H1 (cell line): ENCODE results near the gene GPR39. TPM values are rescaled to one million over a fixed set of nuclear protein-coding genes. Genes with fewer than 3 reads are reported as not detected.

Source experiments
- CTCF ChIA-PET: fragments of 300-600 bp; sonication (Branson Sonifier 250); formaldehyde crosslinking; loops from one replicate; lab custom pipeline; 2021; ENCODE audit not compliant: partially characterized antibody; lab: Charles Lee
- POLR2A ChIA-PET: fragments of 300-600 bp; sonication (Branson Sonifier 250); formaldehyde crosslinking; loops from one replicate; lab custom pipeline; 2021; ENCODE audit warnings: inconsistent platforms; ENCODE audit not compliant: partially characterized antibody; lab: Charles Lee
- DNase-seq, 2 experiments: peaks; one replicate each; pipeline versions ENCODE4 v3.0.0 to v3.0.0-alpha.2; 2010 to 2022; ENCODE audit warnings: low spot score in 2 of 2, low read depth in 1 of 2, mixed read lengths in 1 of 2
- FAIRE-seq: peaks from 2 replicates; lab custom pipeline; 2011; peaks lifted over from hg19 to GRCh38; lab: Jason Lieb, UNC
- H2AFZ ChIP-seq: 2 replicates; pipeline ENCODE4 v1.8.1; 2012; ENCODE audit warnings: low read length, inconsistent platforms
- H2AK5ac ChIP-seq: 2 replicates; pipeline ENCODE4 v1.6.1; 2013; ENCODE audit warnings: low read depth, low read length
- H2BK120ac ChIP-seq: replicated peaks from 2 replicates; pipeline ENCODE3; 2013; ENCODE audit warnings: low read depth, low read length, inconsistent platforms
- H2BK12ac ChIP-seq: 2 replicates; pipeline ENCODE4 v1.6.1; 2013; ENCODE audit warnings: low read depth, low read length
- H2BK15ac ChIP-seq: 2 replicates; pipeline ENCODE4 v1.6.1; 2013; ENCODE audit warnings: low read length
- H2BK20ac ChIP-seq: 2 replicates; pipeline ENCODE4 v1.6.1; 2013; ENCODE audit warnings: low read length
- H2BK5ac ChIP-seq: 2 replicates; pipeline ENCODE4 v1.6.1; 2013; ENCODE audit warnings: low read depth, low read length
- H3K14ac ChIP-seq: 2 replicates; pipeline ENCODE4 v1.6.1; 2013; ENCODE audit warnings: inconsistent platforms; ENCODE audit not compliant: insufficient read length
- H3K18ac ChIP-seq: 2 replicates; pipeline ENCODE4 v1.6.1; 2013; ENCODE audit warnings: low read length; ENCODE audit errors: extremely low read depth
- H3K23ac ChIP-seq: 2 replicates; pipeline ENCODE4 v1.6.1; 2013; ENCODE audit warnings: inconsistent platforms; ENCODE audit not compliant: insufficient read length
- H3K23me2 ChIP-seq: 2 replicates; pipeline ENCODE4 v1.6.1; 2013; ENCODE audit warnings: low read depth, low read length
- H3K27ac ChIP-seq: 2 replicates; pipeline ENCODE4 v1.6.1; 2011; ENCODE audit warnings: low read depth, low read length, inconsistent platforms
- H3K27me3 ChIP-seq, 4 experiments: replicated peaks in 1 of 4; 1 replicate in 1 of 4; 2 replicates in 3 of 4; pipeline versions ENCODE4 v1.6.1 to v1.8.1; 2011 to 2013; ENCODE audit warnings: low read length in 3 of 4, mild to moderate bottlenecking in 3 of 4, inconsistent platforms in 2 of 4, mixed read lengths in 2 of 4, moderate library complexity in 1 of 4; ENCODE audit not compliant: control insufficient read depth in 3 of 4, insufficient read depth in 3 of 4; ENCODE audit errors: extremely low read depth in 1 of 4
- H3K36me3 ChIP-seq, 4 experiments: 2 replicates each; pipeline versions ENCODE4 v1.6.1 to v1.8.1; 2011 to 2013; ENCODE audit warnings: mild to moderate bottlenecking in 4 of 4, low read length in 3 of 4, moderate library complexity in 2 of 4, control low read depth in 1 of 4, inconsistent platforms in 1 of 4; ENCODE audit not compliant: insufficient read depth in 4 of 4, control insufficient read depth in 2 of 4
- H3K4ac ChIP-seq: replicated peaks from 2 replicates; pipeline ENCODE3; 2013; ENCODE audit warnings: low read length, low read depth, mixed read lengths, inconsistent platforms; ENCODE audit not compliant: insufficient read length
- H3K4me1 ChIP-seq, 4 experiments: replicated peaks in 1 of 4; 1 replicate in 1 of 4; 2 replicates in 3 of 4; pipeline versions ENCODE4 v1.6.1 to v1.8.1; 2011 to 2013; ENCODE audit warnings: low read length in 3 of 4, inconsistent platforms in 2 of 4, mixed read lengths in 1 of 4; ENCODE audit not compliant: insufficient read depth in 4 of 4, control insufficient read depth in 3 of 4
- H3K4me2 ChIP-seq, 2 experiments: 2 replicates each; pipeline versions ENCODE4 v1.6.1 to v1.8.1; 2011 to 2013; ENCODE audit warnings: low read depth in 2 of 2, low read length in 2 of 2, control low read depth in 1 of 2, inconsistent platforms in 1 of 2, mild to moderate bottlenecking in 1 of 2; ENCODE audit not compliant: insufficient read depth in 1 of 2
- H3K4me3 ChIP-seq, 4 experiments: fragments of 200-600, 300-600 bp in 1 of 4; sonication (generic), shearing (Covaris generic), sonication (Bioruptor Twin) in 1 of 4; 2 replicates each; pipeline versions ENCODE4 v1.5.1 to v1.8.1; 2011 to 2016; ENCODE audit warnings: low read length in 4 of 4, low read depth in 3 of 4, control low read depth in 2 of 4, inconsistent platforms in 2 of 4, mild to moderate bottlenecking in 2 of 4, mixed read lengths in 1 of 4, moderate library complexity in 1 of 4; ENCODE audit not compliant: insufficient read depth in 2 of 4; ENCODE audit errors: extremely low read depth in 1 of 4
- H3K56ac ChIP-seq: replicated peaks from 2 replicates; pipeline ENCODE3; 2013; ENCODE audit warnings: low read depth, mild to moderate bottlenecking, mixed read lengths, low read length, inconsistent platforms; ENCODE audit not compliant: insufficient read length
- H3K79me1 ChIP-seq: 2 replicates; pipeline ENCODE4 v1.6.1; 2013; ENCODE audit warnings: low read depth, low read length, control low read depth
- H3K79me2 ChIP-seq, 2 experiments: 2 replicates each; pipeline versions ENCODE4 v1.6.1 to v1.8.1; 2012 to 2013; ENCODE audit warnings: low read length in 2 of 2, mild to moderate bottlenecking in 2 of 2, inconsistent platforms in 1 of 2; ENCODE audit not compliant: insufficient read depth in 2 of 2, control insufficient read depth in 1 of 2
- H3K9ac ChIP-seq, 4 experiments: replicated peaks in 1 of 4; 1 replicate in 1 of 4; 2 replicates in 3 of 4; pipeline versions ENCODE4 v1.6.1 to v1.8.1; 2011 to 2013; ENCODE audit warnings: low read depth in 3 of 4, low read length in 3 of 4, control low read depth in 2 of 4, mild to moderate bottlenecking in 2 of 4, moderate library complexity in 2 of 4, inconsistent platforms in 1 of 4; ENCODE audit errors: extremely low read depth in 1 of 4
- H3K9me3 ChIP-seq, 2 experiments: 2 replicates each; pipeline versions ENCODE4 v1.6.1 to v1.8.1; 2012 to 2013; ENCODE audit warnings: mild to moderate bottlenecking in 2 of 2, moderate library complexity in 2 of 2, control low read depth in 1 of 2, inconsistent platforms in 1 of 2, low read depth in 1 of 2, low read length in 1 of 2, mixed read lengths in 1 of 2; ENCODE audit not compliant: insufficient read depth in 2 of 2
- H4K20me1 ChIP-seq, 2 experiments: replicated peaks in 1 of 2; 2 replicates each; pipeline versions ENCODE3 to v1.8.1; 2011 to 2013; ENCODE audit warnings: inconsistent platforms in 2 of 2, low read length in 2 of 2, mild to moderate bottlenecking in 1 of 2; ENCODE audit not compliant: insufficient read depth in 2 of 2, control insufficient read depth in 1 of 2
- H4K5ac ChIP-seq: 2 replicates; pipeline ENCODE4 v1.6.1; 2013; ENCODE audit warnings: low read length, low read depth, mixed read lengths, inconsistent platforms; ENCODE audit not compliant: insufficient read length
- H4K8ac ChIP-seq: 2 replicates; pipeline ENCODE4 v1.8.0; 2013; ENCODE audit warnings: mild to moderate bottlenecking, moderate library complexity, low read length, inconsistent platforms; ENCODE audit not compliant: insufficient read depth; ENCODE audit errors: extremely low read depth
- H4K91ac ChIP-seq: replicated peaks from 2 replicates; pipeline ENCODE3; 2013; ENCODE audit warnings: low read length, mixed read lengths, inconsistent platforms; ENCODE audit not compliant: insufficient read length
- ASH2L ChIP-seq: fragments of 200-600, 300-600 bp; sonication (generic); IDR thresholded peaks from one replicate; pipeline ENCODE4 v1.7.1; 2017; ENCODE audit warnings: low read length
- CEBPB ChIP-seq: IDR thresholded peaks from 2 replicates; pipeline ENCODE4 v1.6.1; 2012; ENCODE audit warnings: low read depth, low read length
- CTBP2 ChIP-seq: IDR thresholded peaks from 2 replicates; pipeline ENCODE4 v1.7.0; 2011; ENCODE audit warnings: borderline replicate concordance, mild to moderate bottlenecking, moderate library complexity, mixed read lengths, low read length; ENCODE audit not compliant: insufficient read depth, insufficient read length
- EGR1 ChIP-seq: IDR thresholded peaks from 2 replicates; pipeline ENCODE4 v1.6.1; 2011; ENCODE audit warnings: low read depth, low read length, borderline replicate concordance
- EZH2 ChIP-seq: fragments of 200-600 bp; sonication (generic); IDR thresholded peaks from 2 replicates; pipeline ENCODE4 v1.7.1; 2012; ENCODE audit warnings: low read depth, mild to moderate bottlenecking, moderate library complexity, low read length, inconsistent platforms; ENCODE audit not compliant: severe bottlenecking
- GTF2F1 ChIP-seq: IDR thresholded peaks from 2 replicates; pipeline ENCODE4 v1.6.1; 2012; ENCODE audit warnings: low read depth, low read length, improper control_type of control experiment, borderline replicate concordance
- POLR2A ChIP-seq, 2 experiments: IDR thresholded peaks; 1 replicate in 1 of 2; 2 replicates in 1 of 2; pipeline ENCODE4 v1.6.1; 2011; ENCODE audit warnings: low read depth in 2 of 2, low read length in 2 of 2, mild to moderate bottlenecking in 2 of 2; ENCODE audit errors: control extremely low read depth in 1 of 2
- RXRA ChIP-seq: IDR thresholded peaks from 2 replicates; pipeline ENCODE4 v1.6.1; 2011; ENCODE audit warnings: low read depth, mild to moderate bottlenecking, low read length, moderate library complexity; ENCODE audit not compliant: insufficient read depth
- SIRT6 ChIP-seq: IDR thresholded peaks from one replicate; pipeline ENCODE4 v1.7.1; 2012; ENCODE audit warnings: low read length, inconsistent platforms
- SP2 ChIP-seq: IDR thresholded peaks from 2 replicates; pipeline ENCODE4 v1.6.1; 2012; ENCODE audit warnings: mild to moderate bottlenecking, low read length, inconsistent platforms
- SUZ12 ChIP-seq: fragments of 200-600 bp; sonication (generic); IDR thresholded peaks from 2 replicates; pipeline ENCODE4 v1.6.1; 2012; ENCODE audit warnings: mild to moderate bottlenecking, inconsistent platforms, low read length, moderate library complexity, mixed read lengths
- TAF1 ChIP-seq: IDR thresholded peaks from 2 replicates; pipeline ENCODE4 v1.6.1; 2011; ENCODE audit warnings: mild to moderate bottlenecking, low read depth, low read length
- TAF7 ChIP-seq: optimal IDR thresholded peaks from 2 replicates; pipeline ENCODE3; 2011; ENCODE audit warnings: low read depth, mild to moderate bottlenecking, inconsistent platforms, low read length, moderate library complexity, borderline replicate concordance
- TEAD4 ChIP-seq: IDR thresholded peaks from 2 replicates; pipeline ENCODE4 v1.6.1; 2012; ENCODE audit warnings: low read depth, low read length, inconsistent platforms, mixed read lengths
- WGBS, 2 experiments: shearing (Covaris generic) in 1 of 2; methylation state at CpG; one replicate each; pipeline versions ENCODE4 v1.1.6 to v1.1.7; 2013 to 2015; ENCODE audit warnings: low lambda C conversion rate in 2 of 2, mixed read lengths in 2 of 2, inconsistent platforms in 1 of 2, low coverage in 1 of 2, missing lambda C conversion rate in 1 of 2; ENCODE audit not compliant: insufficient replicate concordance in 2 of 2, insufficient coverage in 1 of 2, insufficient read length in 1 of 2; ENCODE audit errors: extremely low coverage in 1 of 2, missing lambda C conversion rate in 1 of 2; 5-methylcytosine and 5-hydroxymethylcytosine counted together
- polyA plus RNA-seq, 7 experiments: library from polyadenylated mRNA; depleted of rRNA in 3 of 7; stranded (reverse) in 5 of 7; unstranded in 2 of 7; fragments of >200 nt in 5 of 7; fragments of 200-250 nt in 2 of 7; gene quantifications; 1 replicate in 5 of 7; 2 replicates in 1 of 7; 4 replicates in 1 of 7; pipeline versions ENCODE4 v1.2.1 to v1.2.3, GENCODE V29; 2011 to 2013; ENCODE audit warnings: missing spikeins in 2 of 7, mixed read lengths in 2 of 7
- total RNA-seq: library from RNA; stranded (reverse); fragmentation: NEBNext Ultra II Directional; extraction: Animal tissue kit (Norgen Biotek cat#: 25700); gene quantifications from 2 replicates; pipeline ENCODE4 v1.2.1, GENCODE V29; 2021
- TF ChIP-seq, protein P1 (sequence below): IDR thresholded peaks from 2 replicates; pipeline ENCODE4 v1.6.1; 2012; ENCODE audit warnings: inconsistent platforms

Gene GPR39
- total and polyA plus RNA-seq, 2 of the 8 experiments (the other 6 are each of a cell fraction or from before 2014, with no cell fraction given): 0.63 to 2.7 TPM

DNA sequence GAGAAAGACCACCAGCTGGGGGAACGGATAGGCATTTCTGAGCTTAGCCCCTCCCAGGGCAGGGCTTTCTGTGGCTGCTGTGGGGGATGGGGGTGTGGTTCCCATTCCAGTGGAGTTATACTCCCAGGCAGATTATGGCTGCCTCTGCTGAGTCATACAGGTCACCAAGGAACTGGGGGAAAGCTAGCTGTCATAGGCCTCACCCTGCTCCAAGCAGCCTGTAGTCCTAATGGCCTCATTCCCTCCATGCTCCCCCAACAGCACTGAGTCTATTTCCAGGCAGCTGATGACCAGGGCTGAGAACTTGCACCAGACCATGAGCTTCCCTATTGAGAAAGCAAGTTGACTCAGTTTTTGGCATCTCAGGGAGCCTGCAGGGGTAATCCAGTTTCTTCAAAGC, 87.1 kb downstream of the GPR39 start:
- no peak for FAIRE-seq
- CTCF ChIA-PET: interaction anchor here (1.3 kb wide), 1 partner anchor 44 kb away, joined by 3 read pairs; no protein-coding TSS in a partner anchor
- TF ChIP-seq TAF7 (no peak), EGR1 (no peak), RXRA (no peak), TEAD4 (no peak), TAF1 (no peak), CEBPB (no peak), SUZ12 (no peak), POLR2A (IDR thresholded peaks at IDR 0.05; ENCODE audit: control extremely low read depth in 1 of 2, low read depth in 2 of 2, low read length in 2 of 2) (no peak), ASH2L (no peak), SIRT6 (no peak), GTF2F1 (no peak), SP2 (no peak), EZH2 (no peak), CTBP2 (no peak)
- TF ChIP-seq, protein P1, sequence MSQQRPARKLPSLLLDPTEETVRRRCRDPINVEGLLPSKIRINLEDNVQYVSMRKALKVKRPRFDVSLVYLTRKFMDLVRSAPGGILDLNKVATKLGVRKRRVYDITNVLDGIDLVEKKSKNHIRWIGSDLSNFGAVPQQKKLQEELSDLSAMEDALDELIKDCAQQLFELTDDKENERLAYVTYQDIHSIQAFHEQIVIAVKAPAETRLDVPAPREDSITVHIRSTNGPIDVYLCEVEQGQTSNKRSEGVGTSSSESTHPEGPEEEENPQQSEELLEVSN: no peak

More for the DNA sequence above, 87.1 kb downstream of the GPR39 start:
- Histone ChIP-seq H3K79me1 (no peaks in the 10 kb centered on the region), H2BK120ac (no peak overlapping the region), H3K4ac (no peak overlapping the region), H3K9ac (no peak overlapping the region), H4K20me1 (no peaks in the 10 kb centered on the region), H3K9me3 (peaks cover 11 to 13% of the 10 kb centered on the region in 2 experiments; a peak in 3 of 4 replicates), H3K4me3 (no peak overlapping the region), H3K23me2 (no peaks in the 10 kb centered on the region), H4K8ac (no peak overlapping the region), H4K91ac (no peak overlapping the region), H3K79me2 (no peaks in the 10 kb centered on the region), H3K56ac (no peak overlapping the region), H3K14ac (no peak overlapping the region), H3K18ac (no peak overlapping the region), H2BK12ac (no peak overlapping the region), H2BK20ac (no peak overlapping the region), H2BK15ac (no peak overlapping the region), H3K27ac (no peak overlapping the region), H2BK5ac (no peak overlapping the region), H3K4me1 (no peaks in the 10 kb centered on the region), H3K36me3 (no peaks in the 10 kb centered on the region), H2AK5ac (no peak overlapping the region), H4K5ac (no peak overlapping the region), H3K4me2 (no peak overlapping the region), H3K23ac (no peak overlapping the region), H2AFZ (no peak overlapping the region), H3K27me3 (no peaks in the 10 kb centered on the region)
- POLR2A ChIA-PET: no interaction called here
- 100% methylated on average over 1 of the region's 1 CpG; no CpG with 5 or more reads in 1 of the 2 experiments for WGBS, 2 experiments
- DNase-seq: no peak
